ENCODE data around the gene EIF1AD.

EIF1AD gene

GRCh38 chr11:66015936-66016792, 14.2 kb upstream of the EIF1AD start:
- ATAC-seq = peak; percentile 3; the same call in 1 of the 3 replicates
- no peak for TF ChIP-seq POU6F1 (CRISPR knock-in tag; IDR thresholded peaks at IDR 0.05; ENCODE audit: borderline replicate concordance, low read depth)
- TF ChIP-seq TOX (CRISPR knock-in tag; IDR thresholded peaks at IDR 0.05; ENCODE audit: borderline replicate concordance) = no peak
- TF ChIP-seq ZFP3 (CRISPR knock-in tag; IDR thresholded peaks at IDR 0.05) = no peak
- no peak for TF ChIP-seq RARB (CRISPR knock-in tag; IDR thresholded peaks at IDR 0.05)
- no peak for TF ChIP-seq ZNF8 (CRISPR knock-in tag; IDR thresholded peaks at IDR 0.05)
- TF ChIP-seq TSHZ2 (CRISPR knock-in tag; IDR thresholded peaks at IDR 0.05) = no peak
- no peak for TF ChIP-seq TCF4 (CRISPR knock-in tag; IDR thresholded peaks at IDR 0.05; ENCODE audit: borderline replicate concordance)
- TF ChIP-seq PPARA (CRISPR knock-in tag; IDR thresholded peaks at IDR 0.05; ENCODE audit: borderline replicate concordance) = no peak
- TF ChIP-seq CREB5 (CRISPR knock-in tag; IDR thresholded peaks at IDR 0.05; ENCODE audit: low read depth) = no peak
- TF ChIP-seq OSR1 (CRISPR knock-in tag; IDR thresholded peaks at IDR 0.05) = no peak
- TF ChIP-seq ARNTL (CRISPR knock-in tag; IDR thresholded peaks at IDR 0.05; ENCODE audit: borderline replicate concordance, low read depth) = no peak
- no peak for TF ChIP-seq GLIS3 (CRISPR knock-in tag; IDR thresholded peaks at IDR 0.05)
- TF ChIP-seq BACH2 (CRISPR knock-in tag; IDR thresholded peaks at IDR 0.05; ENCODE audit: borderline replicate concordance) = no peak
- no peak for TF ChIP-seq CSRNP3 (CRISPR knock-in tag; IDR thresholded peaks at IDR 0.05)
- TF ChIP-seq SNAI2 (CRISPR knock-in tag; IDR thresholded peaks at IDR 0.05) = no peak
- TF ChIP-seq ZFP30 (CRISPR knock-in tag; IDR thresholded peaks at IDR 0.05) = no peak
- no peak for TF ChIP-seq PATZ1 (CRISPR knock-in tag; IDR thresholded peaks at IDR 0.05; ENCODE audit: borderline replicate concordance)
- no peak for TF ChIP-seq ESRRG (CRISPR knock-in tag; IDR thresholded peaks at IDR 0.05)

- ATAC-seq = peak; percentile 73
- TF ChIP-seq BACH2 (CRISPR knock-in tag; IDR thresholded peaks at IDR 0.05; ENCODE audit: borderline replicate concordance) (no peak), ISL1 (CRISPR knock-in tag; IDR thresholded peaks at IDR 0.05) (no peak), PPARA (CRISPR knock-in tag; IDR thresholded peaks at IDR 0.05; ENCODE audit: borderline replicate concordance) (no peak), ZFP3 (CRISPR knock-in tag; IDR thresholded peaks at IDR 0.05) (no peak), TOX (CRISPR knock-in tag; IDR thresholded peaks at IDR 0.05; ENCODE audit: borderline replicate concordance) (no peak), CSRNP3 (CRISPR knock-in tag; IDR thresholded peaks at IDR 0.05) (no peak), SNAI2 (CRISPR knock-in tag; IDR thresholded peaks at IDR 0.05) (no peak), ARNTL (CRISPR knock-in tag; IDR thresholded peaks at IDR 0.05; ENCODE audit: borderline replicate concordance, low read depth) (no peak), ZC3H10 (CRISPR knock-in tag; IDR thresholded peaks at IDR 0.05) (no peak), ESRRG (CRISPR knock-in tag; IDR thresholded peaks at IDR 0.05) (no peak), POU6F1 (CRISPR knock-in tag; IDR thresholded peaks at IDR 0.05; ENCODE audit: borderline replicate concordance, low read depth) (no peak), ZNF565 (CRISPR knock-in tag; conservative IDR thresholded peaks at IDR 0.05; ENCODE audit: low read depth) (no peak), OSR1 (CRISPR knock-in tag; IDR thresholded peaks at IDR 0.05) (no peak), CREB5 (CRISPR knock-in tag; IDR thresholded peaks at IDR 0.05; ENCODE audit: low read depth) (no peak), ZNF8 (CRISPR knock-in tag; IDR thresholded peaks at IDR 0.05) (no peak)
These were observed 13.5 kb upstream of the EIF1AD start for GRCh38 chr11:66015454-66015881.

Measured in SK-N-SH treated with all-trans-retinoic acid at 6 μM for 48 hours (cell line).